Activated naive CD4-positive, alpha-beta T cell treated with anti-CD3 and anti-CD28 coated beads, Interleukin-2, amount 50 U/mL, for 16 hours (primary cell): Measurements from ENCODE around the gene CNIH4.
"Not testable (repeated sequence)": the region's sequence is repeated elsewhere in the genome, so short reads cannot be mapped to it uniquely, and the experiment has no call there.

ENCODE experiments used
- DNase-seq: peaks from one replicate; pipeline ENCODE4 v3.0.0-alpha.2; 2020

The CNIH4 gene

DNA sequence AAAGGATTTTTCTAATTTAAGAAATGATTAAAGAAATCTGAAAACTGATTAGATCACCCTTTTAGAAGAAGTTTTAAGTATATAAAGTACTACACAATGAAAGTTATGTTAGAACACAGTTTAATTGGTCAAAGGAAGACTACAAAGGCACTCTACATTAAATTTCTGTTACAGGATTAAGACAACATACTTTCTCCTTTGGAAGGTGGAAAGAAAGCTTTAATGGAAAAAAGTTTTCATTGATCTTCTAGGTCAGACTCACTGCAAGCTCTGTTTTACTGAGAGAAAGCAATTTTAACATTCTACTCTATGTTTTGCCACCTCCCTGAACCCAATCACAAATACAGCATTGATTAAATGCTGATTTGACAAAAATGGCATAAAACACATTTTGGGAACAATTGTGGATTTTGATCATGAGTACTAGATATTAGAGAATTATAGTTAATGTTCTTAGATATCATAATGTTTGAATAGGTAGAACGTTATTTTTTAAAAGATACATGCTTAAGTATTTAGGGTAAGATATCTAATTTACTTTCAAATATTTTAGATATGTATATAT lies 45.9 kb downstream of the CNIH4 start:
- DNase-seq: no peak

DNA sequence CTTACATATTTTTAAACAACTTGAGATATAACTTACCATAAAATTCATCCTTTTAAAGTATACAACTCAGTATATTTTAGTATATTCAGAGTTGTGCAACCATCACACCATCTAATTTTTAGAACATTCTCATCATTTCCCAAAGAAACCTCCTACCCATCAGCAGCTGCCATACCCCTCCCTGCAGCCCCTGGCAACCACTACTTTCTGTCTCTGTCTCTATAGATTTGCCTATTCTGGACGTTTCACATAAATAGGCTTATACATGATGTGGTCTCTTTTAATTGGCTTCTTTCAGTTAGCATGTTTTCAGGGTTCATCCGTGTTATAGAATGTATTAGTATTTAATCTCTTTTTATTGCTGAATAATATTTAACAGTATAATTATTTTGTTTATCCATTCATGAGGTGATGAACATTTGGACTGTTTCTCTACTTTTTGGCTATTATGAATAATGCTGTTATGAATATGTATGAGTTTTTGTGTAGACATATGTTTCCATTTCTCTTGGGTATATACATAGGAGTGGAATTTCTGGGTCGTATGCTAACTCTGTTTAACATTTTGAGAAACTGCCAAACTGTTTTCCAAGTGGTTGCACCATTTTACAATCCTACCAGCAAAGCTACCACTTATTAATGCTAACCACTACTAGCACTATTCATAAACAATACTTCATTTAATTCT lies 48.4 kb downstream of the CNIH4 start:
- DNase-seq: no peak

DNA sequence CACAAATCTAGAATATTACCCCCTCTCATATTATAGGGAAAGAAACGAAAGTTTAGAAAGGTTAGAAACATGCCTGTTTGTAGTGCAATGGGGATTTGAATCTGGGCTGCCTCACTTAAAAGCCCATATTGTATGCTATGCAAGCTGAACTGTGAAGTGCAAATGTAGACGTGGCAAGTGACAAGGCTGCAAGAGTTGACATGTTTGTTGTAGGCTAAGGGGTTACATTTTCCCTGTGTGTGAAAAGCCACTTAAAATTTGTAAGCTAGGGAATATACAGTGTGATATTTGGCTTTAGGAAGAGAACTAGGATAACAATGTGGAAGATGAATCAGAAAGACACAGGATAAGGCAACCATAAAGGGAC lies 48.9 kb downstream of the CNIH4 start:
- no peak for DNase-seq

DNA sequence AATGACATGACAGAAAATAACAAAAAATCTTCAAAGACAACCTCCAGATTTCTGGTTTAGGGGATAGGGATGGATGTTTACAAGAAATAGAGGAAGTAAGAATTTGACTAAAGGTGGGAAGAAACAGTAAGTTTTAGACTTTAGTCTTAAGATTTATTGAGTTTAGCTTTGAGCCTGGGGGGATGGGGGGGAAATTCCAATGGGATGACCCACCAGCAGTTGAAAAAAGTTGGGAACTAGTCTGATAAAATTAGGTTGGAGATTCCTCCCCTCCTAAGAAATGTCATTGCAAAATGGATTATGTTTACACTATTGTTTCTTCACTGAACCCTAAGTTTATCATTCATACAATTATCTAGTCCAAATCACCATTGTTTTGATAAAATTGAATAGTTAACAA lies 49.5 kb downstream of the CNIH4 start:
- no peak for DNase-seq

GRCh38 chr1:224407571-224408293 lies 51.1 kb downstream of the CNIH4 start:
- DNase-seq: no peak

DNA sequence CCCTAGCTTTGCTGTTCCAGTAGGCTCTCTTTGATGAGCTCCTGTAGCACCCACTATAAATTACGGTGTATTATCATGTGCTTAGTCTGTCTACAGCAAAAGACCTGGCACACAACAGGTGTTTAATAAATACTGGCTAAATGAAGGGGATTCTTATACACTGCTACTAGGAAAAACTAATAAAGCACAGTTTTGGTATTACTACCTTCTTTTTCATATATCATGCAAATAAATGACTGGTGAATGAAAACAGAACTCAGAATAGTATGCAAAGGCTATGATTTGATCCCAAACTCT lies 51.6 kb downstream of the CNIH4 start:
- no peak for DNase-seq

DNA sequence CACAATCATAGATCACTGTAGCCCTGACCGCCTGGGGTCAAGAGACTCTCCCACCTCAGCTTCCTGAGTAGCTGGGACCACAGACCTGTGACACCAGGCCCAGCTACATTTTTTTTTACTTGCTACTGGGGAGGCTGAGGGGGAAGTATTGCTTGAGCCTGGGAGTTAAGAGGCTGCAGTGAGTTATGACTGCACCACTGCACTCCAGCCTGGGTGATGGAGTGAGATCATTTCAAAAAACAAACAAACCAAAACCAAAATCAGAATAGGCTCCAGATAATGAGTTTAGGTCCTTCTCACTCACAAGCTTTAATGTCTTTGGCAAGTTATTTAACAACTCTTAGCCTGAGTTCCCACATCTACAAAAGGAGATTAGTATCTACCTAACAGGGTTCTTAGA lies 55.1 kb downstream of the CNIH4 start:
- no peak for DNase-seq

GRCh38 chr1:224420106-224420505 lies 63.4 kb downstream of the CNIH4 start:
- no peak for DNase-seq

DNA sequence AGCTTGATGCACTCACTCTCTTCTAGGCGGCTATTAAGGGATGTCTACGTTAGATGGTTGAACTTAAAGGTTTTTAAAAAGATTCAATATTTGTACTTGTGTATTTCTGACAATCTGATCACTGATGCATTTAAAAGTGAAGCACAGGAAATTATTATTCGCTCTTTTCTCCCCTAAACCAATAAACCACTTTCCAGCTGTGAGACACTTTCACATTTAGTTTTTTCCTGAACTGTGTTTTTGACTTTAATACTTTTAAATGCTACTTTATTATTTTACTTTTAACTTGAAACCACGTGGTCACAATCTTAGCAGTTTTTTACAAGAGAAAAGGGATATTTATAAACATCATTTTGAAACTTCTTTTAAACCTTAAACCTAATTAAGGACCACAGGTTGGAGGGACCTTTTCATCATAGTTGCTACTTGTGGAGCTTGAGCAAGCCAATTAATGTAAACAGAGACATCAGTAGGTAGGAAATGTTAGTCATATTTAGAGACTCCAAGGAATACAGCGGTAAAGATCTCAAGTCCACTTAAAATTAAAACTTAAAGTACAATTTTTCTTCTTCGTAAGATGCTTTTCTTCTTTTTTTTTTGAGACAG lies 68.7 kb downstream of the CNIH4 start:
- no peak for DNase-seq

DNA sequence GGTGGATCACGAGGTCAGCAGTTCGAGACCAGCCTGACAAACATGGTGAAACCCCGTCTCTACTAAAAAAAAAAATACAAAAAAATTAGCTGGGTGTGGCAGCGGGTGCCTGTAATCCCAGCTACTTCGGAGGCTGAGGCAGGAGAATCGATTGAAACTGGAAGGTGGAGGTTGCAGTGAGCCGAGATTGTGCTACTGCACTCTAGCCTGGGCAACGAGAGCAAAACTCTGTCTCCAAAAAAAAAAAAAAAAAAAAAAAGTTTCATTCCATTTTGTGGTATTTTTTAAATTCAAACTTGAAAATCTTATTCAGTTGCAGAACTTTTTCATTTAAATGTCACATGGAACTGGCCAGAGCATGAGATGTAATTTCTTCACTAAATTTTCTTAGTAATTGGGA lies 70.2 kb downstream of the CNIH4 start:
- DNase-seq: not testable (repeated sequence)

- no peak for DNase-seq
Observed at GRCh38 chr1:224427346-224427745, 70.7 kb downstream of the CNIH4 start.

- DNase-seq: not testable (repeated sequence)
Observed at GRCh38 chr1:224428713-224429112, 72.0 kb downstream of the CNIH4 start.
